ENCODE data around the gene MPIG6B.
A peak's percentile ranks its signal among the peaks of the same experiment; 100 is the strongest.
"Not testable (repeated sequence)": the region's sequence is repeated elsewhere in the genome, so short reads cannot be mapped to it uniquely, and the experiment has no call there.

MPIG6B gene

GRCh38 chr6:31701666-31702404, 21.3 kb upstream of the MPIG6B start:
- DNase-seq (ENCODE audit: low read depth): no peak

- no peak for DNase-seq (ENCODE audit: low read depth)
These were observed 20.8 kb upstream of the MPIG6B start for GRCh38 chr6:31702405-31702818.

GRCh38 chr6:31702819-31703716, 20.1 kb upstream of the MPIG6B start, which contains the start of gene ABHD16A:
TSS of gene ABHD16A (minus strand) at chr6:31703324. CDS start at chr6:31703281, 43 bp downstream.
- peak; percentile 94 for DNase-seq (ENCODE audit: low read depth)

- no peak for DNase-seq (ENCODE audit: low read depth)
These were observed 17.2 kb upstream of the MPIG6B start for GRCh38 chr6:31705931-31706330.

- no peak for DNase-seq (ENCODE audit: low read depth)
These were observed 16.6 kb upstream of the MPIG6B start, which contains the start of gene LY6G6F for GRCh38 chr6:31706599-31706998. TSS of gene LY6G6F (plus strand) at chr6:31706866. CDS start at chr6:31706907, 41 bp downstream.

GRCh38 chr6:31707701-31708100, 15.5 kb upstream of the MPIG6B start:
- DNase-seq (ENCODE audit: low read depth): no peak

DNA sequence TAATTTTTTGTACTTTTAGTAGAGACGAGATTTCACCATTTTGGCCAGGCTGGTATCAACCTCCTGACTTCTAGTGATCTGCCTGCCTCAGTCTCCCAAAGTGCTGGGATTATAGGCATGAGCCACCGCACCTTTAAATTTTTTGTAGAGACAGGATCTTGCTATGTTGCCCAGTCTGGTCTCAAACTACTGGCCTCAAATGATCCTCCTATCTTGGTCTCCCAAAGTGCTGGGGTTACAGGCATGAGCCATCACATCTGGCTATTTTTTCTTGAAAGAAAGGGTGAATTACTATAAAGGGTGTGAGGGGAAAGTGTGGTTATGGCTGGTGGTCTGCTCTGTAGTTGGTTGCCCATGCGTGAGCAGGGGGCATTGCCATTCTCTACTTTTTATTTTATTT, 14.9 kb upstream of the MPIG6B start:
- DNase-seq (ENCODE audit: low read depth): no peak

GRCh38 chr6:31709157-31709556, 14.0 kb upstream of the MPIG6B start:
- not testable (repeated sequence) for DNase-seq (ENCODE audit: low read depth)

DNA sequence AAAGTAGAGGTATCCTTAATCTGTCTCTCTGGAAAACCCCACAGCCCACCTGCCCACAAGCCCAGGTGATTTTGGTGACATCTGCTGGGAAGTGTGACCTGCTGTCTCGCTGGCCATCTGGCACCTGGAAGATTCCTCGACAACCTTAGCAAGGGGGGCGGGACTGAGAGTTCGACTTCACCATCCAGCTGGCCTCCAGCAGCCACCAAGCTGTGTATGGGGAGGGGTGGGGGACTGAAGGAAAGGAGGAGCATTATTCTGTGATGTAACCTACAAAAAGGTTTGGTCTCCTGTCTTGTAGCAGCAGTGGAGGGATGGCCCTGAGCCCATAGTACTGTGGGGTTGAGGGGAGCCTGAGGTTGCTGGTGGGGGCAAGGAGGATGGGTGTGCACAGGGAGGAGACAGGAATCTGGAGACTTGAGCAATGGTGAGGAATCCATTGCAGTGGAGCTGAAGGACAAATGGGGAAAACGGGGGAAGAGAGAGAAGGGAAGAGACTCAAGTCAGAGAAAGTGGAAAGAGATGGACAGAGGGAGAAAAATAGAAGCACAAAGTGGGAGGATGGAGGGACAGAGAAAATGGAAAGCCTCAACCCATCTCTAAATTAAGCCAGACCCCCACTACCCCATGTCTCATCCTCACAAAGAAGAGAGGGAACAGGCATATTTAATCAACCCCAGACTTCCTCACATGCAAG, 12.5 kb upstream of the MPIG6B start:
- no peak for DNase-seq (ENCODE audit: low read depth)

GRCh38 chr6:31711233-31711632, 11.9 kb upstream of the MPIG6B start:
- no peak for DNase-seq (ENCODE audit: low read depth)

- no peak for DNase-seq (ENCODE audit: low read depth)
These were observed 10.9 kb upstream of the MPIG6B start for GRCh38 chr6:31712296-31712695.

GRCh38 chr6:31713465-31713864, 9.7 kb upstream of the MPIG6B start:
- no peak for DNase-seq (ENCODE audit: low read depth)

GRCh38 chr6:31713991-31714684, 9.0 kb upstream of the MPIG6B start:
- DNase-seq (ENCODE audit: low read depth): no peak

- no peak for DNase-seq (ENCODE audit: low read depth)
These were observed 7.9 kb upstream of the MPIG6B start, which contains the start of gene LY6G6D for GRCh38 chr6:31715022-31715958. TSS of gene LY6G6D (plus strand) at chr6:31715348. CDS start at chr6:31715356, 8 bp downstream.

GRCh38 chr6:31717499-31718222, 5.5 kb upstream of the MPIG6B start:
- DNase-seq (ENCODE audit: low read depth): no peak

GRCh38 chr6:31718265-31718664, 4.9 kb upstream of the MPIG6B start:
- DNase-seq (ENCODE audit: low read depth): no peak

DNA sequence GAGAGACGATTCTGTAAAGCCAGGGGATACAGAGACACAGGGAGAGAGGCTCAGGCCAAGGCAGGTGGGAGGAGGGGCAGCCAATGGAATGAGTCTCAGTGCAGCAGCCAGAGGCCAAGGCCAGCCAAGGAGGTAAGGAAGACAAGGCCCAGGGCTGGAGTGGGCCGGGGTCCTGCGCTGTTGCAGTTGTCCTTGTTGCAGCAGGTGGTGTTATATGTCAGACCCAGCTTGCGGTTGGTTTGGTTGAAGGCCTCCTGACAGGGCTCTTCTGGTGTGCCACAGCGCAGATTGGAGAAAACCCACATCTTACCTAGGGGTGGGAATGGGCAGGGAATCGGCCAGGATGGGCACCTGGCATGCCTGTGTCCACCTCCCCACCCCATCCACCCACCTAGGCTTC, 4.2 kb upstream of the MPIG6B start:
- no peak for DNase-seq (ENCODE audit: low read depth)

- no peak for DNase-seq (ENCODE audit: low read depth)
These were observed 2.9 kb upstream of the MPIG6B start for GRCh38 chr6:31720196-31720770.

- no peak for DNase-seq (ENCODE audit: low read depth)
These were observed 1.7 kb upstream of the MPIG6B start, which contains the start of gene LY6G6C for GRCh38 chr6:31721351-31722020. TSS of gene LY6G6C (minus strand) at chr6:31721746. CDS start at chr6:31721679, 67 bp downstream.

Data from stimulated activated CD8-positive, alpha-beta memory T cell treated with anti-CD3 and anti-CD28 coated beads, Interleukin-4, amount 100 ng/mL, for 24 hours (primary cell).